HUES48 (cell line): ENCODE results near the gene LRRTM1.

Experiments used
- H3K27ac ChIP-seq: one replicate; pipeline ENCODE4 v1.7.0; 2013; ENCODE audit warnings: low read depth, low read length, inconsistent platforms
- H3K27me3 ChIP-seq: 2 replicates; pipeline ENCODE4 v1.6.1; 2013; ENCODE audit warnings: mild to moderate bottlenecking, low read length; ENCODE audit not compliant: control insufficient read depth, insufficient read depth
- H3K36me3 ChIP-seq: 2 replicates; pipeline ENCODE4 v1.6.1; 2013; ENCODE audit warnings: low read length; ENCODE audit not compliant: control insufficient read depth, insufficient read depth
- H3K4me1 ChIP-seq: 2 replicates; pipeline ENCODE4 v1.6.1; 2013; ENCODE audit warnings: mild to moderate bottlenecking, low read length; ENCODE audit not compliant: control insufficient read depth, insufficient read depth
- H3K4me3 ChIP-seq: 2 replicates; pipeline ENCODE4 v1.5.1; 2013; ENCODE audit warnings: mild to moderate bottlenecking, low read depth, low read length
- H3K9ac ChIP-seq: 2 replicates; pipeline ENCODE4 v1.6.1; 2013; ENCODE audit warnings: mild to moderate bottlenecking, low read depth, low read length, moderate library complexity
- H3K9me3 ChIP-seq: 2 replicates; pipeline ENCODE4 v1.6.1; 2013; ENCODE audit warnings: low read length; ENCODE audit not compliant: control insufficient read depth, insufficient read depth

The LRRTM1 gene

DNA sequence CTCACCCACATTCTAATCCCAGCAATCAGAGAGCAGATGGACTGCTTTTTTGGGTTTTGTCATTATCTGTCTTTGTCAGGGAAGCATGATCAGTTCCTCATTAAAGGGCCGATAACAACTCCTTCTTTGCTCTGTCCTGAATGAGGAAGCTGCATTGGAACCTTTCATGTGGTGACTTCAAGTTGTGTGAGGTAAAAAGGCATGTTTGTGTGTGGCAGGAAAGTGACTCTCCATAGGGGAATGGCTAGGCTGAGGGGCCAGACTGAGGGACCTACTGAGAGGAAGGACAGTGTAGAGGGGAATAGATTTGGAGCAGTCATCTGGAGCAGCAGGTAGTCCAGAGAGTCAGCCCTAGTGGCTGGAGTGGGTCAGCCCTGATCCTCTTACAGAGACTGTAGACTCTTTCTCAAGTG lies 23.6 kb upstream of the LRRTM1 start:
- no peaks in the 10 kb centered on the region for H3K9me3 ChIP-seq
- H3K9ac ChIP-seq, result no peak overlapping the region
- H3K4me1 ChIP-seq, result peaks cover 46% of the 10 kb centered on the region
- H3K4me3 ChIP-seq, result no peak overlapping the region
- H3K36me3 ChIP-seq, result no peaks in the 10 kb centered on the region
- no peak overlapping the region for H3K27ac ChIP-seq
- H3K27me3 ChIP-seq, result peaks cover 10% of the 10 kb centered on the region

- peaks cover 56% of the 10 kb centered on the region for H3K4me1 ChIP-seq
- H3K27ac ChIP-seq, result no peak overlapping the region
- no peak overlapping the region for H3K9ac ChIP-seq
- no peak overlapping the region for H3K4me3 ChIP-seq
- H3K9me3 ChIP-seq, result no peaks in the 10 kb centered on the region
- no peaks in the 10 kb centered on the region for H3K36me3 ChIP-seq
- peaks cover 22% of the 10 kb centered on the region for H3K27me3 ChIP-seq
These were observed 22.3 kb upstream of the LRRTM1 start for GRCh38 chr2:80326861-80327260.

DNA sequence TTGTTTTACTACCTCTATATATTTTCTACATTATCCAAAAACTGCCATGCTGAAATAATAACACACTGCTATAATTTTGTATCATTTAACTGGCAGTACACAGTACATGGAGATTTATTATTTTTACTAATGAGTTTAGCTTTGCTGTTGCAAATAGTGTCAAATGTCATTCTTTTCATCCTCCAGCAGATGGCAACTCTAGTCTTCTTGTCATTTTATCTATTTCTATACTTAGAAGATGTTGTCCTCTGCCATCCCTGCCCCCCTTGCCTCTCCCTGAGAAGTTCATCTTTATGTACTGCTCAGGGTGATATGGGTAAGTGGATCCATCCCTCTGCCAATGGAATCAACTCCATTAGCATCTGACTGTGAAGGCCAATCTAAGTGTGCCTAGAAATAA lies 21.7 kb upstream of the LRRTM1 start:
- no peaks in the 10 kb centered on the region for H3K9me3 ChIP-seq

DNA sequence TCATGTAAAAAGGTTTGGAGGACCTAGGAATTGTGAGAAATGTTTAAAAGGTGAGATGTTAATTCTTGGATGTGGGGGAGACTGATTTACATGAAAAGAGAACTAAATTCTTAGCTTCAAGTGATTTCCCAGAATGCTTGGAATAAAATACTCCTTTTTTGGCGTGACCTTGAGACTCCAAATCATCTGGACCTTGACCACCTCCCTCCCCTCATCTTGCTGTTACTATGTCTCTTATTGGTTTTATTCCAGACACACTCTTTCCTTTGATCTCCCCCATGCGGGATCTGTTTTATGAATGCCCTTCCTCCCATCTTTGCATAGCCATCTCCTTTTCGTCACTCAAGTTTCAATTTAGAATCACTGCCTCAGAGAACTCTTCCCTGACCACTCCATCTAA lies 20.0 kb upstream of the LRRTM1 start:
- H3K36me3 ChIP-seq, result no peaks in the 10 kb centered on the region
- H3K9me3 ChIP-seq, result no peaks in the 10 kb centered on the region
- H3K4me3 ChIP-seq, result no peak overlapping the region
- H3K9ac ChIP-seq, result no peak overlapping the region
- H3K4me1 ChIP-seq, result peaks cover 48% of the 10 kb centered on the region
- peak overlapping the region; percentile 53 for H3K27ac ChIP-seq
- peaks cover 30% of the 10 kb centered on the region for H3K27me3 ChIP-seq

More for the DNA sequence above, 21.7 kb upstream of the LRRTM1 start:
- Histone ChIP-seq H3K4me1 (peaks cover 57% of the 10 kb centered on the region), H3K36me3 (no peaks in the 10 kb centered on the region), H3K9ac (no peak overlapping the region), H3K27ac (no peak overlapping the region), H3K27me3 (peaks cover 29% of the 10 kb centered on the region), H3K4me3 (no peak overlapping the region)

DNA sequence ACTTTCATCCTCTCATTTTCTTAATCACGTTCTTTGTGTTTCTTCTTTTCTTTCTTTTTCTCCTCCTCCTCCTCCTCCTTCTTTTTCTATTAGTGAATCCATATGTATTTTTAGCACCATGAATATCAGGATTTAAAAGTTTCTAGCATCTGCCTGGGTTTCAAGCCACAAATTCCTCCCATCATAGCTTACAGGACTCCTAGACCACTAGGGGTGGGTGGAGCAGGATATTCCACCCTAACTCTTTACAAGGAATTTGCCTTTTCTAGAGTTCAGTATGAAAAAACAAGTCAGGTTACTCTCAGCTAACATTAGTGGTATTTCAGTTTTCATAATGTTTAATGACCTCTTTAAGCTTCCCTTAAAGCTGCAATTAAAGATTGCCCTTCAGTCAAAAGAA lies 19.1 kb upstream of the LRRTM1 start:
- H3K9ac ChIP-seq, result no peak overlapping the region
- peaks cover 48% of the 10 kb centered on the region for H3K4me1 ChIP-seq
- H3K9me3 ChIP-seq, result no peaks in the 10 kb centered on the region
- peak overlapping the region; percentile 53 for H3K27ac ChIP-seq
- H3K36me3 ChIP-seq, result no peaks in the 10 kb centered on the region
- peaks cover 30% of the 10 kb centered on the region for H3K27me3 ChIP-seq
- H3K4me3 ChIP-seq, result no peak overlapping the region

DNA sequence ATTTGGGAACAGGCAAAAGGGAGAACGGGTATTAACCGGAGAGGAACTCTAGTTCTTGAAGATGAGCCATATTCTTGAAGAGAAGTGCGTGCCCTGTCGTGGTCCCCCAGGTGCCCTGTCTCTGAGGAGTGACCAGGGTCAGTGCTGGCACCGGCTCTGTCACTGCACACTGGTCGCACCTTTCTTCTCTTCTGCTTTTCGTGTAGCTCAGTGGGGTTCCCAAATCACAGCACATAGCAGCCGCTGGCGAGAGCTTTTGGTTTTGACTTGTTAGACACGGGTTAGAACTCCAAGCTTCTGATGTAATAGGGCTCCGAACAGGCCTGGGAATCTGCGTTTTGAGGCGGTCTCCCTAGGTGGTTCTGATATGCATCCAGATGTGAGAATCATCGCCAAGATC lies 18.4 kb upstream of the LRRTM1 start:
- H3K9ac ChIP-seq, result no peak overlapping the region
- peaks cover 48% of the 10 kb centered on the region for H3K4me1 ChIP-seq
- H3K36me3 ChIP-seq, result no peaks in the 10 kb centered on the region
- no peak overlapping the region for H3K27ac ChIP-seq
- H3K9me3 ChIP-seq, result no peaks in the 10 kb centered on the region
- H3K4me3 ChIP-seq, result 0 out of 2 replicates have a peak overlapping the region, but pooled peaks have one; percentile 44
- H3K27me3 ChIP-seq, result peaks cover 30% of the 10 kb centered on the region

DNA sequence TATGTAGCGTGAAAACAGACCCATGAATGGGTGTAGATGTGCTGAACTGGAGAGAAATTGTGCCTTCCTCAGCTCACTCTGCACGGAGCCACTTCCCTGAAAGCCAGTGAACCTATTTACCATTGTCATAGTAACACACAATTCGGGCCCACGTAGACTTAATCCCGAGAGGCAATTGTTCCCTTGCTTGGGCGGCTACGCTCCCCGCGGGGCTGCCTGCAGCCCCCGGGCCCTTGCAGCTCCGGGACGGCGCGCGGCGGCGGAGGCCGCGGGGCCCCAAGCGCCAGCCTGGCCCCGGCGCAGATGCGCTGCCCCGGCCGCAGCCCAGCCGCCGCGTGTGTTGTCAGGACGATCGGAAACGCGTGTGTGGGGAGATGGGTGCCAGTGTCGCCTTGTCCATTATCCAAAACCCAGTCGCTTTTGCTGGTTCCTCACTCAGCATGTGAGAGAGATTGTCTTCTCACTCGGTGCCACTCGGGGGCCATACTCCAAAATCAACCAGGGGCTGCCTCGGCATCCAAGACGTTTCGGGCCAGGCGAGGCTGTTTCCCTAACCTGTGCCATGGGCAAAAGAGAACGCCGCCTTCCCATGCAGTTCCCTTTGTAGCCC lies 17.9 kb upstream of the LRRTM1 start:
- H3K4me3 ChIP-seq, result peak overlapping the region; percentile 44
- H3K27ac ChIP-seq, result no peak overlapping the region
- no peaks in the 10 kb centered on the region for H3K36me3 ChIP-seq
- H3K9ac ChIP-seq, result no peak overlapping the region
- H3K9me3 ChIP-seq, result no peaks in the 10 kb centered on the region
- peaks cover 48% of the 10 kb centered on the region for H3K4me1 ChIP-seq
- H3K27me3 ChIP-seq, result peaks cover 30% of the 10 kb centered on the region

- no peak overlapping the region for H3K27ac ChIP-seq
- no peaks in the 10 kb centered on the region for H3K36me3 ChIP-seq
- no peaks in the 10 kb centered on the region for H3K9me3 ChIP-seq
- H3K4me3 ChIP-seq, result no peak overlapping the region
- H3K9ac ChIP-seq, result no peak overlapping the region
- H3K27me3 ChIP-seq, result peaks cover 4% of the 10 kb centered on the region; the same call in 1 of the 2 replicates
- no peaks in the 10 kb centered on the region for H3K4me1 ChIP-seq
These were observed 7.8 kb upstream of the LRRTM1 start for GRCh38 chr2:80312282-80312839.

DNA sequence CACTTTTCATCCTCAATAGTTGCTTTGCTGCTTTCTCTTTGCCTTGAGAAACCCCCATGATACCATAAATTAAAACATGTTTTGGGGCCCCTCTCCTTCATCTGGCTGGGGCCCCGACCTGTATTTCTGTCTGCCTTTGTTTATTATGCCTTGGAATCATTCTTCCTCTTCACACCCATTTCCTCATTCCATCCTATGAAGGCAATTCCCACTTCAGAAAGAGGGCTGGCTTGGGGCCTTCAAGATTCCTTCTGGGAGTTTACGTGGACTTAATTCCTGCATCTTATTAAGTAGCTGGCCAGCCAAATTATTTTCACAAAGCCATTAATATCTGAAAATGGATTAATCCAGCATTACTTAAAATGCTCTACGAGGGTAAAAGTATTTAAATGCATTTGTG lies 6.8 kb upstream of the LRRTM1 start:
- Histone ChIP-seq H3K27me3 (peaks cover 13% of the 10 kb centered on the region), H3K9ac (no peak overlapping the region), H3K27ac (no peak overlapping the region), H3K4me1 (peaks cover 5% of the 10 kb centered on the region; the same call in 1 of the 2 replicates), H3K4me3 (no peak overlapping the region), H3K9me3 (no peaks in the 10 kb centered on the region), H3K36me3 (no peaks in the 10 kb centered on the region)

DNA sequence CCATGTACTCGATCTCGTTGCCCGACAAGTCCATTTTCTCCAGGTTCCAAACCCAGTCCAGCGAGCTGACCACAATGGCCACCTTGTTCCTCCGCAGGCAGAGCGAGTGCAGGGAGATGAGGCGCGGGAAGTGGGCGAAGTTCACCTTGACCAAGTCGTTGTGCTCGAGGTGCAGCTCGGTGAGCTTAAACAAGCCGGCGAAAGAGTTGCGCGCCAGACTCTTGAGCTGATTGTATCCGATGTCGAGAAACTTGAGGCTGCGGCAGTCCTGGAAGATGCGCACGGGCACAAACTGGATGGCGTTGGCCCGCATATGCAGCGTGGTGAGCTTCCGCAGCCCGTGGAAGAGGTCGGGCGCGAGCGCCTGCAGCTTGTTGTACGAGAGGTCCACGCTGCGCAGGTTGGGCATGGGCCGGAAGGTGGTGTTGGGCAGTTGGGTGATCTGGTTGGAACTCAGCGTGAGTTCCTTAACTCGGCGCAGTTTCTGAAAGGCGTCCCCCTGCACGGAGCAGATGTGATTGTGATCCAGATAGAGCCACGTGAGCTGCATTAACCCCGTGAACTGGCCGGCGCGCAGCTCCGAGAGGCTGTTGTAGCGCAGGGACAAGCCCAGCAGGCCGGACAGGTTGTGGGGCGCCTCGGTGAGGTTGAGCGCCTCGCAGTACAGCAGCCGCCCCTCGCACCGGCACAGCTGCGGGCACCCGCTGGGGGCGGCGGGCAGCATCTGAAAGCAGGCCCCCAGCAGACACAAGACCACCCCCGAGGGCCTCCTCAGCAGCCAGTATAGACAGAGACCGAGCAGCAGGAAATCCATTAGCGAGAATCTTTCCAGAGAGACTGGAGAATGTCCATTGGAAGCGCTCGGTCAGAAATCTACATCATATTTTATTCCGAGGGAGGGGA lies 1.3 kb downstream of the LRRTM1 start:
- Histone ChIP-seq H3K27me3 (peaks cover 84% of the 10 kb centered on the region), H3K9ac (no peak overlapping the region), H3K27ac (no peak overlapping the region), H3K9me3 (no peaks in the 10 kb centered on the region), H3K4me3 (peak overlapping the region; percentile 61), H3K36me3 (no peaks in the 10 kb centered on the region), H3K4me1 (peaks cover 59% of the 10 kb centered on the region)
